Astrocyte of the spinal cord (primary cell): ENCODE results near the gene TRMT61A.
A peak's percentile ranks its signal among the peaks of the same experiment; 100 is the strongest.

ENCODE experiments used
- DNase-seq: peaks from one replicate; pipeline ENCODE4 v3.0.0; 2011; ENCODE audit warnings: low read depth, low spot score
- H3K4me3 ChIP-seq: 2 replicates; pipeline ENCODE4 v1.5.1; 2011; ENCODE audit warnings: low read depth, mild to moderate bottlenecking, low read length, moderate library complexity
- CTCF ChIP-seq: IDR thresholded peaks from 2 replicates; pipeline ENCODE4 v1.5.1; 2012; ENCODE audit warnings: low read depth, mild to moderate bottlenecking, low read length, inconsistent platforms
- in situ Hi-C: cut with HindIII; loops from 2 replicates; pipeline ENCODE4 v1.10.0; 2017; ENCODE audit warnings: low sequenced_read_pairs

TRMT61A gene

GRCh38 chr14:103500148-103500990 is 28.6 kb upstream of the TRMT61A start:
- peak; percentile 84 for DNase-seq
- TF ChIP-seq CTCF, result peak; percentile 97
- H3K4me3 ChIP-seq, result no peak overlapping the region
- in situ Hi-C loops, result no loop called here

- no peak overlapping the region for H3K4me3 ChIP-seq
- TF ChIP-seq CTCF, result no peak
- in situ Hi-C loops, result no loop called here
- DNase-seq, result no peak
These were observed 27.7 kb upstream of the TRMT61A start for GRCh38 chr14:103501041-103501870.

- in situ Hi-C loops, result no loop called here
- H3K4me3 ChIP-seq, result no peak overlapping the region
- no peak for TF ChIP-seq CTCF
- DNase-seq, result no peak
These were observed 26.9 kb upstream of the TRMT61A start for GRCh38 chr14:103501921-103502669.

GRCh38 chr14:103502877-103503276 is 26.1 kb upstream of the TRMT61A start:
- TF ChIP-seq CTCF, result no peak
- in situ Hi-C loops, result no loop called here
- H3K4me3 ChIP-seq, result no peak overlapping the region
- DNase-seq, result no peak

- TF ChIP-seq CTCF, result no peak
- no peak for DNase-seq
- in situ Hi-C loops, result no loop called here
- no peak overlapping the region for H3K4me3 ChIP-seq
These were observed 25.7 kb upstream of the TRMT61A start for GRCh38 chr14:103503296-103503695.

GRCh38 chr14:103504991-103505565 is 23.9 kb upstream of the TRMT61A start:
- H3K4me3 ChIP-seq, result no peak overlapping the region
- DNase-seq, result no peak
- in situ Hi-C loops, result no loop called here
- no peak for TF ChIP-seq CTCF
